ENCODE data around the gene RNF14.
"Not testable (repeated sequence)": the region's sequence is repeated elsewhere in the genome, so short reads cannot be mapped to it uniquely, and the experiment has no call there.

Gene RNF14, protein sequence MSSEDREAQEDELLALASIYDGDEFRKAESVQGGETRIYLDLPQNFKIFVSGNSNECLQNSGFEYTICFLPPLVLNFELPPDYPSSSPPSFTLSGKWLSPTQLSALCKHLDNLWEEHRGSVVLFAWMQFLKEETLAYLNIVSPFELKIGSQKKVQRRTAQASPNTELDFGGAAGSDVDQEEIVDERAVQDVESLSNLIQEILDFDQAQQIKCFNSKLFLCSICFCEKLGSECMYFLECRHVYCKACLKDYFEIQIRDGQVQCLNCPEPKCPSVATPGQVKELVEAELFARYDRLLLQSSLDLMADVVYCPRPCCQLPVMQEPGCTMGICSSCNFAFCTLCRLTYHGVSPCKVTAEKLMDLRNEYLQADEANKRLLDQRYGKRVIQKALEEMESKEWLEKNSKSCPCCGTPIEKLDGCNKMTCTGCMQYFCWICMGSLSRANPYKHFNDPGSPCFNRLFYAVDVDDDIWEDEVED

DNA sequence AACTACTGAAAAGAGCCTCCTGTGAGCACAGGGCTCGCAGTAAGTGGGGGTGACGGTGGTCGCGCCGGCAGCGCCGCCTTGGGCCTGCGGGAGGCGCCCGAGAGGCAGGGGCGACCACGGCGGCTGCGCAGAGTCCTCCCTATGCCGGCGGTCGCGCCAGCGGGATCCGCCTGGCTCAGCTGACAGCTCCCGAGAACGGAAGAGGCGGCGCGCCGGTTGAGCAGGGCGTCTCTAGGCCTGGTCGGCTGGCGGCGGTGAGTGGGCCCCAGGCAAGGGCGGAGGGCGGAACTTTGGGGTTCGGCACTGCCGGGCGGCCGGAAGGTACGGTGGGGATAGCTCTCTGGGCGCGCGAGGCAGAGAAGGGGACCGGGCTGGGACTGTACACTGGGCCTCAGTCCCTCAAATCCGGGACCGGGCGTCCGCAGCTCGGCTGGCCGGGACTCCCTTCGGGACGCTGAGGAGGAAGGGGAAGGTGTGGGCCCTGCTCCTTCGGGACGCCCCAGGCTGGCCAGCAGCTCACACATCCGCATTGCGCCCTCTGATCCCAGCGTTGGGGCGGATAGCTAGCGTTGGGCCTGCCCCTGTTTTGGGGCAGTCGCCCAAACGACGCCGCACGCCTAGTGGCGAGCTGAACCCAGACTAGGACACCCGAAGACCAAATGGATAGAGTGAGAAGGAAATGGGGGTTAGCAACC lies at the start of gene RNF14:
Gene RNF14 (plus strand): TSS at position 192 of the 695 bp plus-strand sequence. CDS start 4,484 bp downstream, outside the sequence.
- peak; percentile 83 for DNase-seq

DNA sequence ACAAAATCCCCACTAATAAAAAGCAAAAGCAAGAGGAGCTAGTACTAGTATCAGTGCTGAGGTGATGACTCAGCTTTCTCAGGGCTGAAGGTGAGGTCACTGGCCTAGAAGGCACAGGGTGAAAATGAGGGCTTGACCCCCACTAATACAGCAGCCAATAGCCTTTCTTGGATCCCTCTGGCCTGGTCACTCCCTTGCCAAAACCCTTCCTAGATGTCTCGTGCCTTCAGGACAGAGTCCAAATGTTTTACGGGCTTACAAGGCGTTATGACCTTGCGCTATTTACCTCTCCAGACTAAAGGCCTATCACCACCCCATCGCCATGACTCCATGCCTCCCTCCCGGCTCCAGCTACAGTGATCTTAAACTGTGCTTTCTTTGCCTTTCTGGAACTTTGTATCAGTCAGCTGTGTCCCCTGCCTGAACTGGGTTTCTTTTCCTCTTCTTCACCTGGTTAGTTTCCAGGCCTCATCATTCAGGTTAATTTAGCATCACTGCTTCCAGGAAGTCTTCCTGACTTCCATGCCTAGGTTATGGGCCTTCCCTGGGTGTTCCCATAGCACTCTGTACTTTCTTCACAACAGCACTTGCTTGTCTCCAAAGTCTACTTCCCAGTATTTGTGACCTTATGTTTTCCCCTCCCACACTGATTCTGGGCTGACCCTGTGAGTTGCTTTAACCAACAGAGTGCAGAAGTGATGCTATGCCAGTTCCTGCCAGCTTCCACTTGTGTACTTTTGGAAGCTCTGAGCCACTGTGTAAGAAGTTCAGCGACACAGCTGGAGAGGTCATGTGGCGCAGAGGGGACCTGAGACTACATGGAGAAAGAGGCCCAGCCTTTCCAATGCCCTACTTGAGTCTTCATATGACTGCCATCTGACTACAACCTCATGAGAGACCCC lies 49.4 kb upstream of the RNF14 start:
- no peak for DNase-seq

DNA sequence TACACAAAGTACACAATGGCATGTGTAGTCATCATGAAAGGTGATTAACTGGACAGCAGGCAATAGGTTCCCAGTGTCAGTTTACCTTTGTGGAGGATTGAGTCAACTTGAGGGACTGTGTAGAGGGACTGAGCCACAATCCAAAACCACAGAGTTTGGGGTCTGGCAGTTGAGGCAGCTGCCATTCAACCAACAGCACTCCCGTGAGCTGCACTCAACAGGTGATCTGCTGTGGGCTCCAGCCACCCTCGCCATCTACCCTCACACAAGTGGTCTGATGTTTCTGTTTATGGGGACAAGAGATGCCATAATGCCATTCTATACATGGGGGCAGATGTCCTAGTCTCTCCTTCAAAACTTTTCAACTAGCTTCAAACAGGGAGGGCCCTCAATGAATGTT lies 48.1 kb upstream of the RNF14 start:
- no peak for DNase-seq

DNA sequence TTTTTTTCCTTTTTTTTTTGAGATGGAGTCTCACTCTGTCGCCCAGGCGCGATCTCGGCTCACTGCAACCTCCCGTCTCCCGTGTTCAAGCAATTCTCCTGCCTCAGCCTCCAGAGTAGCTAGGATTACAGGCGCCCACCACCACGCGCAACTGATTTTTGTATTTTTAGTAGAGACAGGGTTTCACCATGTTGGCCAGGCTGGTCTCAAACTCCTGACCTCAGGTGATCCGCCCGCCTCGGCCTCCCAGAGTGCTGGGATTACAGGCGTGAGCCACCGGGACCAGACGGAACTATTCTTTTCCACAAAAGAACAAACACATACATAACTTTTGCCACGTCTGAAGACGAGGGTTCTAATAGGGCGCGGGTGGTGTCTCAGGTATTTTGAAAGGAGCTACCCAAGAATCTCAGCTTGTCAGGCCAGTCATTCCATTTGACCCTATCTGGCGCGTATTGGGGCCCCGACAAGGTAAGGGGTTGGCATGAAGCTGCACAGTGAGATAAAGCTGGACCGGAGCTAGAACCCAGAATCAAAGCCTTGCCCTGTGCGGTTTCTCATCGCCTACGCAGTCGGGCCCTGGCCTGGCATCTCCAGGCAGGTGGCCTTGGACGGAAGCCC lies 46.0 kb upstream of the RNF14 start:
- not testable (repeated sequence) for DNase-seq

DNA sequence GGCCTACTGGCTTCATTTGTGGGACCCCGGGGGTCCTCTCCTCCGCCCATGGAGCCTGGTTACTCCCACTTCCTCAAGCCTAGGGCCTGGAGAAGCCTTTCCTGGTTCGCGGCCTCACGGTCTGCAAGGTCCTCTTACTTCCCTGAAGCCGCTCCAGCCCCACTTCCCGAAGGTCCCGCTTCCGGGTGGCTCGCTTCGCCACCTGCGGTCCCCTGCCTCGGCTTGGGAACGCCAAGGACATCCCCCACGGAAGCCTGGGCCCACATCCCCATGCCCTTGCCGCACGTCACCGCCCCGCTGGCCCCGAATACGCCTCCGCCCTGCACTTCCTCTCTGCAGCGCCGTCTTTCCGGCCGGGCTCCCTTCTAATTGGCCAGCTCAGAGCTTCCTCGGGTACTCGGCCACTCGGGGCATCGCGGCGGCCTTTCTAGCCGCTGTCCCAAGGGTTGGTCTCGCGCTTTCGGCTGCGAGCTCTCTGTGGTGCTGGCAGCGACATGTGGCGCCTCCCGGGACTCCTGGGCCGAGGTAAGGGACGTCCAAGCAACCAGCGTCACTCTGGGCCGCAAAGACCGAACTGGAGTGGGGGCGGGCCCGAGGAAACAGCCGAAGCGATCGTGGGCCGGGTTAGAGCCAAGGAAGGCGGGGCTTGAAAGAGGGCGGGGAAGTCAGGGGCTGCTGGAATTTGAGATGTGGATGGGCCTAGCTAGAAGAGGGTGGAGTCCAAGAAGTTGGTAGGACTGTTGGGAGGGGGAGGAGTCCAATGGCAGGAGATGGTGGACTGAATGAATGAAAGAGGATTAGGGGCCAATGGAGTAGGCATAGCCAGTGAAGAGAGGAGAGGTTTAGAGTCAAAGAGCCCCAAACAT lies 45.2 kb upstream of the RNF14 start, which contains the start of gene DELE1:
Gene DELE1 (plus strand): TSS at position 424 of the 866 bp plus-strand sequence. CDS start 71 bp downstream, at position 495.
- DNase-seq: peak; percentile 87

DNA sequence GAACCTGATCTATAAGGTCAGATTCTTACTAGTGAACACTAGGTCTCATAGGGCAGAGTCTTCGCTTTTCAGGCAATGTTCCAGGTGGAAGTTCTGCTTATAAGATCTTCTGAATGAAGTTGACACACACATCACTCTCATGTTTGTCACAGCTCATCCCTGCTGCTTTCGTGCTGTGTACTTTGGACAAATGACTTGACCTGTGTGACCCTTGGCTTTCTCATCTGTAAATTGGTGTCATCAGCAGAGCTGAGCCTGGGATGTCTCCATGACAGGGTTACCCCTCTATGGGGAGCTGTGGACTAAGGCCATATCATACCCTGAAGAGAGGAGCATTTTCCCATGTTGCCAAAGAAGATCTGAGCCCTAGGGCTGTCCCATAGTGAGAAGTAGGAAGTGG lies 42.5 kb upstream of the RNF14 start:
- no peak for DNase-seq

DNA sequence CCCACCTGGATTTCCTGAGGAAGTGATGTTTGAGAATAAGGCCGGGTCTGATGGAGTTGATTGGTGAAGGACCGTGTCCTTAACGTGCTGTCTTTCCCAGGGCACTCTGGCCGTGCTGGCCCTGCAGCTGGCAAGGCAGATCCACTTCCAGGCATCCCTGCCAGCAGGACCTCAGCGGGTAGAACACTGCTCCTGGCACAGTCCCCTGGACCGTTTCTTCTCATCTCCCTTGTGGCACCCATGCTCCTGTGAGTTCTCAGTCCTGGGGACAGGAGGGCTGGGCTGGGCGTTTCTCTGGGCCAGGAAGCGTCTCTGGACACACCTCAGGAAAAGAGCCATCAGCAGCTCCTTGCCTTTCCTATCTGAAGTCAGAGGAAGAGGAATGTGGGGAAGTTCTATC lies 40.9 kb upstream of the RNF14 start:
- no peak for DNase-seq

DNA sequence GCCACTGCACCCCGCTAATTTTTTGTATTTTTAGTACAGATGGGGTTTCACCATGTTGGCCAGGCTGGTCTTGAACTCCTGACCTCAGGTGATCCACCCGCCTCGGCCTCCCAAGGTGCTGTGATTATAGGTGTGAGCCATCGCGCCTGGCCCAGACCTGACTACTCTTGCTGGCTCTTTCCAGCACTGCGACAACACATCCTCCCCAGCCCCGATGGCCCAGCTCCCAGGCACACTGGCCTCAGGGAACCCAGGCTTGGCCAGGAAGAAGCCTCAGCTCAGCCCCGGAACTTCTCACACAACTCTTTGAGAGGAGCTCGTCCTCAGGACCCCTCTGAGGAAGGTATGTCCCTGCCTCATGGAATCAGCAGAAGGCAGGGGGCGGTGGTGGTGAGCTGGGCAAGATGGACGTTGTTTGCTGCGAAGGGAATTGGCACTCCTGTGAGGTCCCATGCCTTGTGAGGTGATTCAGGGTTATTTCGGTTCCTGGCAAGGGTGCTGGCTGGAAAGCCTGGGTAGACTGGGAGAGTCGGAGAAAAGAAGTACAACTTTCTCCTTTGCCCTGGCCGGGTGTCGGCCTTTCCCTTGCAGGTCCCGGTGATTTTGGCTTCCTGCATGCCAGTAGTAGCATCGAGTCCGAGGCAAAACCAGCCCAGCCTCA lies 39.4 kb upstream of the RNF14 start:
- DNase-seq: no peak

DNA sequence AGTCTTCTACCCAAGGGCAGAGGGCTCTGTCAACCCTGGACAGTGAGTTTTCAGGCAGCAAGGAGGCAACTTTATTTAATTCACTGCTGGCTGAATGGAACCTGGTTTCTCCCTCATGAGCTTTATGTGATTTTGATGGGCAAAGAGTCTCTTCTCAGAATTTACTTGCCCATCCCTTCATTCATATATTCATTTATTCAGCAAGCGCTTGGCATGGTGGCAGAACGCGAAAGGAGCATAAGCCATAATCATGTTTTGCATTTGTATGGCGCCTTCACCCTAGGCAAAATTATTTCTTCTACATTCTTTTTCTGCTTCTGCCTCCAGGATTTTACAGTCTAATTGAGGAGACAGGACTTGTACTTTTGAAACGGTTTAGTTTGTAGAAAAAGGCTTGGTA lies 37.2 kb upstream of the RNF14 start:
- DNase-seq: no peak

DNA sequence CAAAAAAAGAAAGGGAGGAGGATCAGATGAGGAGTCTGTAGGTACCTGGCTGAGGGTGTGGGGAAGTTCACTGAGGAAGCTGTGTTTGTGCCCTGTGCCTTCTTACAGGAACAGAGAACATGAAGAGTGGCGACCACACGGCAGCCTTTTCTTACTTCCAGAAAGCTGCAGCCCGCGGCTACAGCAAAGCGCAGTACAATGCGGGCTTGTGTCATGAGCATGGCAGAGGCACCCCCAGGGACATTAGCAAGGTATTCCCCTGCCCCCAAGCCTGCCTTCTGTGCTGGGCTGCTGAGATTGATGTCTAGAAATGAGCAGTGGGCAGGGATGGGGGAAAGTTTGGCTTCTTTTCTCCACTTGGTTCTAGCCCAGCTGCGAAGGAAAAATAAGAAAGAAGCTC lies 35.8 kb upstream of the RNF14 start:
- DNase-seq: no peak

DNA sequence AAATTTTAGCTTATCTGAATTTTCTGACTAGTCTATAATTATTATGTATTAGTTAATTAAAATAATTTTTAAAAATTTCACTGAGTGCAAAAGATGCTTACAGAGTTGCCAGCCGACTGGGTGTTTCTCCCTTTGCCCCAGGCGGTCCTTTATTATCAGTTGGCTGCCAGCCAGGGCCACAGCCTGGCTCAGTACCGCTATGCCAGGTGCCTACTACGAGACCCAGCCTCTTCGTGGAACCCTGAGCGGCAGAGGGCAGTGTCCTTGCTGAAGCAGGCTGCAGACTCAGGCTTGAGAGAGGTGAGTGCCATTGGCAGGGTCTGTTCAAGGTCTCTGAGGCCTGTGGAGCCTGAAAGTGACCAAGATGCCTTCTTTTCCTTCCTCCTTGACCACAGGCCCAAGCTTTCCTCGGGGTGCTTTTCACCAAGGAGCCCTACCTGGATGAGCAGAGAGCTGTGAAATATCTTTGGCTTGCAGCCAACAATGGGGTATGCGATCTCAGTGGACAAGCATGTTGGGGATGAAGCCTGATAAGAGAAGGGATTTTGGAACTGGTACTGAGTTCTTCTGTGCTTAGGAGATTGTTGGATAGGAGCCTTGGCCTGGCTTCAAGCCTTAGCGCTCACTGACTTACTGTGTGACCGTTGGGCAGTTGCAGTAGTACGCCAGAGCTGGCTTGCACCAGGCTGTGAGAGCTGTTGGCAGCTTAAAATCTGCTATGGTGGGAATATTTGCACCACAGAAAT lies 34.6 kb upstream of the RNF14 start:
- DNase-seq: peak; percentile 75

DNA sequence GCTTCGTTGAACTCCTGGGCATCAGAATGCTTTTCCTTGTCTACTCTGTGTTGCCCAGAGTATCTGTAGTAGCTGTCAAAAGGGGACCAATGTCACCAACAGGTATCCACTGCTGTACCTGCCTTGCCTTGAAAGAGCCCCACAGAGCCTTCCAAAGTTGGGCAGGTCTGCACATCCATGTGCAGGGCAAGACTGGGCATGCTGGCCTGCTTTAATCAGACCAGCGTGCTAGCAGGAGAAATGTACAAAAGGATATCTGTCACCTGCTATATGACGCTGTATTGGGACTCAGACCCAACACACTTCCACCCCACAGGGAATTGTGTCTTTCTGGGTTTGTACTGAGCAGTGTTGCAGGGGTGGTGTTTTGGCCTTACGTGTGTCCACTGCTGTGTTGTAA lies 33.4 kb upstream of the RNF14 start:
- no peak for DNase-seq

DNA sequence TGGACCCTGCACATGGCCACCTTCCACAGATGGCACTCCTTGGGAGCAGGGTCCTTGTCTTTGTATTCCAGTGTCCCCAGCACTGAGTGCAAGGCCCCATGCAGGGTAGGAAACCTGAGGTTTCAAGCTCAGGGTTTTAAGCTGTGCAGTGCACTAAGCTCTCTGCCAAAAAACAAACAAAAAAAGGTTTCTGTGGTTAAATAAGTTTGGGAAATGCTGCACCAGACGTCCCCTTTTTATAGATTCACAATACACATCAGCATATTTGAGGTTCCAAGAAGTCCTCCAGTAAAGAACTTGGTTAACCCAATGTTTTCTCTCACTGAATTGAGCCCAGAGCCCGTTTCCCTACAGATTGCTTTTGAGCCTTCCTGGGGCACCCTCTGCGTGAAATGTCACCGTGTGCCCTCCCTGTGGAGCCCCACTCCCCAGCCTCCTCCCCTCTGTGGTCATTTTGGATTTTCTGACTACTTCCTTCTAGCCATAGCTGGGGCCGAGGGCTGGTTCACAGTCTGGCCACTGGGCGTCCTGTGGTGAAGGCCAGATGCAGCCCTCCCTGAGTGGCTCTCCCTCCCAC lies 28.1 kb upstream of the RNF14 start:
- no peak for DNase-seq

DNA sequence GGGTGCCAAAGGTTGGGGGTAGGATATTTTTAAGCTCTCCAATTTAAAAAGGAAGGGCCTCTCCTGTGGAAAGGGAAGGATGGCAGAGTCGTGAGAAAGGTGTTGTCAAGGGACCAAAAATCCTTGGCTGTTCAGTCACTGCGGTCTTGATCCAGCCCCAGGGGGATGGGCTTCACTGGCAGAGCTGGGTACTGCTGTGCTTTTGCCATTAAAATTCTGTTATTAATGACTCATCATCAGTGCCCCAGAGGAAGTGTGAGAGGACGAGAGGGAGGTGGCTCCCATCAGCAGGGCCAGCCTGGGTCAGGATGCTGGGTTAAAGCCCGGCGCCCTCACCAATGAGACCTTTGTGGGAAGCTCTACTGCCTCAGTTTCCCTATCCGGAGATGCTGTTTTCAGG lies 27.6 kb upstream of the RNF14 start:
- no peak for DNase-seq

DNA sequence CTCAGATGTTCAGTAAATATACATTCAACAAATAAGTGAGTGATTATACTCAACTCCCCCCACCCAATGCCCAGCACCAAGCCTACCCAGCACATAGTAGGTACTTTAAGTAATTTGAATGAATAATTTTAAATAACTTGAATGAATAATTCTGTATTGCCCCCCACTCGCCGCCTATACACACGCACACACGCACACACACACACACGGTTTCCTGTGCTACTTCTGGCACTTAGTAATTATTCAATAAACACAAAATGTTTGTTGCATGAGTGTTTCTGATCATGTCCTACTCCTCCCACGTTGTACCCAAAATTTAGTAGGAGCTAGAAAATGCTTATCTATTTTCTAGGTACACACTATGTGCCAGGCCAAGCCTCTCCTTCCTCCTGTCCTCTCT lies 27.1 kb upstream of the RNF14 start:
- no peak for DNase-seq

DNA sequence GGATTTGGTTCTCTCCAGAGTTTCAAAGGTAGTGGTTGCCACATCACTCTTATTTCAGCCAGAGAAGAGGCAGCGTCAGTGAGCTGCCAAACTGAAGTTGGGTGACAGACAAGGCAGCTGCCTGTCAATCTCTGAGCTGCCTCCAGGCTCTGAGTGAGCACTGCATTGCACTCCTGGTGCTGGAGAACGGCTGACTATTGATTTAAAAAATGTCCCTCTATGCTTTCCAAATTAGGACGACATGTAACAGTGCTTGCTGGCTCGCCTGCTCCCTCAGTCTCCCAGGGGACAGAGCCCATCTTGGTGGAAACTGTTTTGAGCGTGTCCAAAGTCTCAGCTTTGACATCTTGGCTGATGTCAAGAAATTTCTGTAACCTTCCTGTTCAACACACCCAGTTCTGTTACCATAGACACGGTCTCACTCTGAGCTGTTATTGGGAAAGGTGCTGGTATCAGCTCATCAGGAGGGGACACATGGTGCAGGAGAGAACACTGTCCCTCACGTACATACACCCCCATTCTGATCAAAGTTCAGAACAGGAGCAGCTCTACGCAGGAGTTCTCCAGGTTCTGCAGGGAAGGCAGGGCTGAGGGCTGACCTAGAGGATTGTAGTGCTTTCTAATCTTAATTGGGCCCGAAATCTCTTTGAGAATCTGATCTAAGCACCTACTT lies 26.6 kb upstream of the RNF14 start:
- no peak for DNase-seq

DNA sequence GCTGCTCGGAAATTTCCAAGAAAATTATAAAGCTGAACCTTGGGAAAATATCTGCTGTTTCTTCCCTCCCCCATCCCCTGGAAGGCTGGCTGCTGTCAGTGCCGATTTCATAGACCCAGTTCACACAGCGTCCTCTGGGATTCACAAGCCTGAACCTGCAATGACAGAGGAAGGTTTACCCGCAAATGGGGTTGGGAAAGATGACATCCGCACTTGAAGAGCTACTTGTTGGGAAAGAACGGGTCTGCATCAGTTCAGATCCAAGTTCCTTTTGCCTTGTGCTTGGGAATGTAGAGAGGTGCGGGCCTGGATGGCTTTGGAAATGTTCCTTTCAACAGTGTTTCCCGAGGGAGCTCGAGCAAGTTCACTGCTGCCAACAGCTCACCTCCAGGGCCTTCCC lies 24.8 kb upstream of the RNF14 start:
- no peak for DNase-seq

DNA sequence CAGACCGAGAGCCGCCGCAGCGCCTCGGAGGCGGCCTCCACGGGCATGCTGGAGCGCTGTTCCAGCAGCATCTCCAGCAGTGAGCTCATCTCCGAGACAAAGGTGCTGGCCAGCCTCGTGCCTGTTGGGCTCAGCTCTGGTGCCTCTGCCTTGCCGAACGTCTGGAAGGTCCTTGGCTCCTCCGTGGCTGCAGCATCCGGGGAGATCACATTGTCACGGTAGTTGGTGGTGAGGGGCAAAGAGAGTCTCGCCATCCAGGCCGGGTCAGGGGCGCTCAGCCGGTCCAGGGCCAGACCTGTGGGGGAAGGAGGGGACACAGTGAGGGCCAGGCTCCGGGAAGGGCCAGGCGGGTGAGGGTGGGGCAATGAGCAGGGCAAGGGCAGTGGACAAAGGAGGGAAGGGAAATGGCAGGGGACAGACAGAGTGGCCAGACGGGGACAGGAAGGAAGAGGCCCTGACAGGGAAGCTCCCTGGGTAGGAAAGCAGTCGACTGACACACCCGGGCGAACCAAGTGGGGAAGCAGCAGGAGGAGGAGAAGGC lies 23.3 kb upstream of the RNF14 start:
- no peak for DNase-seq

DNA sequence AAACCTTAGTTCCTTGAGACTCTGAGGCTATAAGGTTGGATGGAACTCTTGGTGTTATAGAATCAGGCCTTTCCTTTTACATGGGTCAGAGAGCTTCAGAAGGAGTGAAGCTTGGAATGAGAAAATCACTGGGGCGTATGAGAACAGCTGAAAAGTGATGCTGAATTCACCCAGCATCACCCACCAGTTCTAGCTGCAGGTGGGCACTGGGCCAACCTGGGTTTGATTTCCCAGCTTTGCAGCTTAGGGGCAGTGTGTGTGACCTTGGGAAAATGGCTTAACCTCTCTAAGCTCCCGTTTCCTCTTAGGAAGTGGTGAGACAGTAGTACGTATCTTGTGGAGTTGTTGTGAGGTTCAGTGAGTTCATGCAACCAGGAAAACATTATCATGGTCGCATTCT lies 21.6 kb upstream of the RNF14 start:
- no peak for DNase-seq
